Stomach (tissue), 4 donors: ENCODE results near the gene KIAA1586.

Experiments
- EP300 ChIP-seq: sonication (generic); formaldehyde crosslinking; IDR thresholded peaks from one replicate; pipeline ENCODE4 v1.6.1; 2017; ENCODE audit warnings: antibody characterized with exemption
- POLR2A ChIP-seq, 4 donors: fragments of 450-650 bp; IDR thresholded peaks; one replicate each; pipeline ENCODE4 v1.6.1; 2016; ENCODE audit warnings: antibody characterized with exemption in 4 of 4, control low read depth in 2 of 4, mild to moderate bottlenecking in 1 of 4, moderate library complexity in 1 of 4
- POLR2AphosphoS5 ChIP-seq, 3 donors: sonication (generic); formaldehyde crosslinking; IDR thresholded peaks; one replicate each; pipeline ENCODE4 v1.6.1; 2016; ENCODE audit warnings: antibody characterized with exemption in 3 of 3
- TF ChIP-seq, protein P1 (sequence below), 7 experiments: fragments of 450-650 bp in 4 of 7; fragments of 200-600 bp in 3 of 7; sonication (generic) in 3 of 7; IDR thresholded peaks; one replicate each; pipeline ENCODE4 v1.5.1; 2016 to 2019; ENCODE audit warnings: antibody characterized with exemption in 7 of 7, control low read depth in 2 of 7, mild to moderate bottlenecking in 1 of 7

DNA sequence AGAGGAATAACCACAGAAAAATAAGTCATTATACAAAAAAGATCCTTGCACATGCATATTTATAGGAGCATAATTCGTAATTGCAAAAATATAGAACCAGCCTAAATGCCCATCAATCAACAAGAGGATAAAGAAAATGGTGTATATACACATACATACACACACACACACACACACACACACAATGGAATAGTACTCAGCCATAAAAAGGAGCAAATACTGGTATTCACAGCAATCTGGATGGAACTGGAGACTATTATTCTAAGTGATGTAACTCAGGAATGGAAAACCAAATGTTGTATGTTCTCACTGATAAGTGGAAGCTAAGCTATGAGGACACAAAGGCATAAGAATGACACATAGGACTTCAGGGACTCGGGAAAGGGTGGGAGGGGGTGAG is 1.9 kb upstream of the KIAA1586 start:
- TF ChIP-seq, protein P1, sequence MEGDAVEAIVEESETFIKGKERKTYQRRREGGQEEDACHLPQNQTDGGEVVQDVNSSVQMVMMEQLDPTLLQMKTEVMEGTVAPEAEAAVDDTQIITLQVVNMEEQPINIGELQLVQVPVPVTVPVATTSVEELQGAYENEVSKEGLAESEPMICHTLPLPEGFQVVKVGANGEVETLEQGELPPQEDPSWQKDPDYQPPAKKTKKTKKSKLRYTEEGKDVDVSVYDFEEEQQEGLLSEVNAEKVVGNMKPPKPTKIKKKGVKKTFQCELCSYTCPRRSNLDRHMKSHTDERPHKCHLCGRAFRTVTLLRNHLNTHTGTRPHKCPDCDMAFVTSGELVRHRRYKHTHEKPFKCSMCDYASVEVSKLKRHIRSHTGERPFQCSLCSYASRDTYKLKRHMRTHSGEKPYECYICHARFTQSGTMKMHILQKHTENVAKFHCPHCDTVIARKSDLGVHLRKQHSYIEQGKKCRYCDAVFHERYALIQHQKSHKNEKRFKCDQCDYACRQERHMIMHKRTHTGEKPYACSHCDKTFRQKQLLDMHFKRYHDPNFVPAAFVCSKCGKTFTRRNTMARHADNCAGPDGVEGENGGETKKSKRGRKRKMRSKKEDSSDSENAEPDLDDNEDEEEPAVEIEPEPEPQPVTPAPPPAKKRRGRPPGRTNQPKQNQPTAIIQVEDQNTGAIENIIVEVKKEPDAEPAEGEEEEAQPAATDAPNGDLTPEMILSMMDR (IDR thresholded peaks at IDR 0.05) = no peak
- TF ChIP-seq EP300 (no peak), POLR2A (IDR thresholded peaks at IDR 0.05) (no peak), POLR2AphosphoS5 (IDR thresholded peaks at IDR 0.05) (no peak)
